ENCODE data around the gene FBXO30.

FBXO30 gene

DNA sequence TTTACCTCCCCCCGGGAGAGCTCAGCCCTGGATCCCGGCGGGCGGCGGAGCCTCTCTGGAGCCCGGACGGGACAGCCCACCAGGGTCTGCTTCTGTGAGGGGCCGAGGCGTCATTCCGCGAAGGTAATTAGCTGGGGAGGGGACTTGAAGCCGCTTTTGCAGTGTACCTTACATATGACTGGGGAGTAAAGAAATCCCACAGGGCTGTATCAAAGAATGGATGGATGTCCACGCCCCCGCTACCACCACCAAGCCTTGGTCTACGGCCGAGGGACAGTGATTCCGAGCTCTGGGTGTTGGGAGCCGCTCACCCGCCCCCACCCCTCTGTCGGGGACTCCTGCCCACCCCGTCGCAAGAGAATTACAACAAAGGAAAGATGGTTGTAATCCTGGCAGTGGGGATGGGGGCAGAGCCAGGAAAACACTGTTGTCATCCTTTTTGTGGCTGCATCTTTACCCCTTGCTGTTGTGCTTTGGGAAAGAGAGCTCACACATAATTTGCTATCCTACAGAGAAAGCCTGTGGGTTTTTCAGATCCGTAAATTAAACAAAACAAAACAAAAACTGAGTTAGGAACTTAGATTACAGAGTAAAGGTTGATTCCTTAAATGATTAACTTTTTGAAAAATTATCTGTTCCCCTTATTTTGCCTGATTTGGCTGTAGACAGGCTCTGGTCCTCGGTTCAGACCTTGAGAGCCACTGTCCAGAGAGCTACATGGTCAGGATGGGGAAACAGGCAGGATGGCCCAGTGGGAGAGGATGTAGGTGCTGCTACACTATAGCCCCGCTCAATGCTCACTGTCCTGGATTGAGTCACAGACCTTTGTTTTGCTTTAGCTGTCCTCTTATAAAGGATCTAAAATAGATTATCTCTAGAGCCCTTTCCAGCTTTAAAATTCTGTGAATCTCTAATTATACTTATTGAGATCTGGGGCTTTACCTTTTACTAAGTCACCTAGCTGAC, 997 bp upstream of the FBXO30 start:
- no peak for DNase-seq

GRCh38 chr6:145814035-145814500, 527 bp downstream of the FBXO30 start:
- peak; percentile 12 for DNase-seq

- DNase-seq, result no peak
Observed at GRCh38 chr6:145813285-145814034, 1.1 kb downstream of the FBXO30 start.

DNA sequence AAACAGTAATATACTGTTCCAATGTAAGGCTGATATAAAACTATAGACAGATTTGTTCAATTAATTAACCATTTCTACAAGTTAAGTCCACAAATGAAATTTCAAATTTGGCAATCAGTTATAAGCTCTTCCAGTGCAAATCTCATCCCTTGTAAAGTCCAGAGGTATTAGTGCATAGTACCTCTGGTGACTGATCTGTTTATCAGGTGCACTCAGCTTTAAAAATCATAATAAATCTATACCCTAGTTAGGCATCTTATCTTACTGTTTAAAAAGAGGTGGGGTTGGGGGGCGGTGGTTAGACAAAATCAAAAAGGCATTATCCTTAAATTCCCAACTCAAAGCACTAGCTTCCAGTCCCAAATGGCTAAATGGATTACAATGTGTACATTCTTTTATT, 2.9 kb downstream of the FBXO30 start:
- DNase-seq, result no peak

DNA sequence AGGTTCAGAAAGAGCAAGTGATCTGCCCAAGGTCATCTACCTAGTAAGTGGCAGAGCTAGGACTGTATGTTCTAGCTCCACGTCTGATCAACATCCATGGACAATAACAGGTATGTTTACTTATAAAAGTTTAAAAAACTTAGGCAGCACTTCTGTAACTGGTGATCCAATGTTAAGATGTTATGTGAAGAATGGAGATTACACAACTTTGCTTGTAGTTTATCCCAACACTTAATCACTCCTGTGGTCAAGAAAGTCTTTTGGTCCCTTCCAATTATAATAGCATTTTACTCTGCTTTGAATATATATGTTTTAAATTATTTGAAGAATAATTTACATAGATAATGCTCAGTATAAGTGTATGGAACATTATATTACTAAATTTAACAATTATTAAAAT, 4.8 kb downstream of the FBXO30 start:
- no peak for DNase-seq

- DNase-seq, result no peak
Observed at GRCh38 chr6:145809211-145809610, 5.4 kb downstream of the FBXO30 start.

DNA sequence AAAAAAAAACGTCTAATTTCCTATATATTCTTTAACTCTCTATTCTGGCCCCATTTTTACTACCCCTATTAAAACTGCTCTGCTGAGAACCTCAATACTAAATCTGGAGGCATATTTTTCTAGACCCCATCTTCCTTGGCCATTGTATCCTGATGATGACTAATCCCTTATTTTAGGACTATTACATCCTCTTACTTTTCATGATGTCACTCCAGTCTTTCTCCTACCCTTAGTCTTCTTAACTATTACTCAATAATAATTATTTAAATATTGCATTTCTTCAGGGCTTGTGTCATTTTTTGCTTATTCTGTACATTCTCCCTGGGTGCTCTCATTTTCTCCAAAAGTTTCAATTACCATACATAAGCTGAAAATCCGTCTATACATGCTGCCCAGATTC, 6.4 kb downstream of the FBXO30 start:
- DNase-seq, result no peak

GRCh38 chr6:145802141-145802540, 12.5 kb downstream of the FBXO30 start:
- DNase-seq, result no peak

DNA sequence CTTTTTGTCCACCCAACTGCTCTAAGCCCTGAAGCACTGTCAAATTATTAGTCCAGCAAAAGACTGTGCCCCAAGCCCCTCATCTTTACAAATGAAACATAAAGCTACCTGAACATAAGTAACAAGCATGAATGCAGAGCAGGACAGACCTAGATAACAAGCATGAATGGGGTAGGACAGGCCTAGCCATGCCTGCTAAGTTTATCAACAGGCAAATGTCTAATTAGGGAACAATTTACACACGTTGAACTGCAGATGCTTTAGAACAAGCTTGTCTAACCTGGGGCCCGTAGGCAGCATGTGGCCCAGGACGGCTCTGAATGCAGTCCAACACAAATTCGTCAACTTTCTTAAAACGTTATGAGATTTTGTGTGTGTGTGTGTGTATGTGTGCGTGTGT, 13.6 kb downstream of the FBXO30 start:
- DNase-seq, result no peak

DNA sequence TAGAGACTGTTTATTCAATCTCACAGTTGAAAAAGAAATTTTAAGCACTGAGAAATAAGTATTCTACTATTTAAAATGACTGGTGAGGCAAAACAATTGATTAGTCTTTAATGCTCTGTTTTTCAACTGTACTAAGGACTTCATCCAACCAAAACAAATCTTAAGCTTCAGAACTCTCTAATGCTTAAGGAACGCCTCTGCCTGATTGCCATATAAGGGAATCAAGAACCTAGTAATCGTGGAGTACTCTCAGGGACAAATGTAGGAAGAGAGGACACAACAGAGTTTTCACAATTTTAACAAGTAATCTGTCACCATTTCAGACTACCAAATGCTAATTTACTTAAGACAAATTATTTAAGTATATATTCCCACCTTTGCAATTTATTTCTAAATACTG, 16.1 kb downstream of the FBXO30 start:
- DNase-seq, result no peak

DNA sequence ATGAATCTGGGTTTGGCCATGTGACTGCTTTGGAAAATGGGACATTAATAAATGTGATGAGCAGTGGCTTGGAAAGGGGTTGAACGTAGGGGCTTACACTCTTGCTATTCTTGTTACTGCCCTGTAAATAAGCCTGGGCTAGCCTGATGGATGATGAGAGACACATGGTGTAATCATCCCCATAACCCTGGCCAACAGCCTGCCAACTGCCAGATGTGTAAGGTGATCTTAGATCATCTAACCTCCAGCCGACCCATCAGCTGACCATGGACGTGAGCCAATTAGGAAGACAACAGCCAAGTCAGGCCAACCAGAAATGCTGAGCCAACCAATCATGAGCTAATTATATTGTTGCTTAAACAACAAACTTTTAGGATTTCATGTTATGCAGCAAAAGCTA, 25.2 kb downstream of the FBXO30 start:
- DNase-seq, result no peak

DNA sequence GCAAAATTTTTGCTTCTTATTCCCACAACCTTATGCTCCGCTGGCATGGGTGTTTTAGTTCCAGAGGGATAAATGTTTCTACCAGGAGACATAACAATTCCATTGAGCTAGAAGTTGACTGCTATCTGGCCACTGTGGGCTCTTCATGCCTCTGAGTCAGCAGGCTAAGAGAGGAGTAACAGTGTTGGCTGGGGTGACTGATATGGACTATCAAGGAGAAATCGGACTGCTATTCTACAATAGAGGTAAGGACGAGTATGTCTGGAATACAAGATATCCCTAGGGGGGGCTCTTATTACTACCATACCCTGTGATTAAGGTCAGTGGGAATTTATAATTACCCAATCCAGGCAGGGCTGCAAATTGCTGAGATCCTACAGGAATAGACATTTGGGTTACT, 26.9 kb downstream of the FBXO30 start:
- DNase-seq, result no peak

DNA sequence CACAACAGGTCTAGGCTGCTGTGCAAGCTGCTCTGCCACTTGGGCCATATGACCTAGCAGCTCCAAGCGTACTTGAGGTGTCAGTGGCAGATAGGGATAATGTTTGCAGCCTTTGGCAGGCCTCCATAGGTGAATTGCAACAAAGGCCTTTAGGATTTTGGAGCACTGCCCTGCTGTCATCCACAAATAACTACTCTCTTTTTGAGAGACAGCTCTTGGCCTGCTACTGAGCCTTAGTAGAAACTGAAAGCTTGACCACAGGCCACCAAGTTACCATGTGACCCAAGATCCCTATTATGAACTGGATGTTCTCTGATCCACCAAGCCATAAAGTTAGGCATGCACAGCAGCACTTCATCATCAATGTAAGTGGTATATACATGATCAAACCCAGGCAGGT, 29.9 kb downstream of the FBXO30 start:
- no peak for DNase-seq

DNA sequence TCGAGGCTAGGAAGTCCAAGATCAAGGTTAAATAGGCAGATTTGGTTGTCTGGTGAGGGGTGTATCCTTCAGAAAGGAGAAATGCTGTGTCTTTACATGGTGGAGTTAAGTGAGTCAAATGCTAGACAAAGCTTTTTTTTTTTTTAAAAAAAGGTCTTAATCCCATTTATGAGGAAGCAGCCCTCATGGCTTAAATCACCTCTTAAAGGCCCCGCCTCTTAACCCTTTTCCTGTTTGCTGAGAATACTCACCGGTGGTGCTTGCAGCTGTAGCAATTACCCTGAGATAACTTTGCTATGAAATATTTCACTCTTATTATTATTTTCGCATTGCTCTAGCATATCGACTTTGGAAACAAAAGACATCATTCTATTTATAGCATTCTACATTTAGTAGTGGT, 30.8 kb downstream of the FBXO30 start:
- no peak for DNase-seq

DNA sequence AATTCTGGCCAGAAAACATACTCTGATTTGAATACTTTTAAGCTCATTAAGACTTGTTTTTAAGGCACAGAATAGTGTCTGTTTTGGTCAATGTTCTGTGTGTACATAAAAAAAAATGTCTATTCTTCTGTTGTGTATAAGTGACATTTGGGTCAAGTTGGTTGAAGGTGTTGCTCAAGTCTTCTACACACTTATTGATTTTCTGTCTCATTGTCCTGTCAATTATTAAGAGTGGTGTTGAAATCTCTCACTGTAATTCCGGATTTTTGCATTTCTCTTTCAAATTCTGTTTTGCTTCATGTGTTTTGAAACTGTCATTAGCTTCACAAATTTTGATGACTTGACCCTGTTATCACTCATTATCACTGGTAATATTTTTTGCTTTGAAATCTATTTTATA, 41.7 kb downstream of the FBXO30 start:
- DNase-seq, result no peak

- no peak for DNase-seq
Observed at GRCh38 chr6:145765449-145765848, 49.1 kb downstream of the FBXO30 start.

DNA sequence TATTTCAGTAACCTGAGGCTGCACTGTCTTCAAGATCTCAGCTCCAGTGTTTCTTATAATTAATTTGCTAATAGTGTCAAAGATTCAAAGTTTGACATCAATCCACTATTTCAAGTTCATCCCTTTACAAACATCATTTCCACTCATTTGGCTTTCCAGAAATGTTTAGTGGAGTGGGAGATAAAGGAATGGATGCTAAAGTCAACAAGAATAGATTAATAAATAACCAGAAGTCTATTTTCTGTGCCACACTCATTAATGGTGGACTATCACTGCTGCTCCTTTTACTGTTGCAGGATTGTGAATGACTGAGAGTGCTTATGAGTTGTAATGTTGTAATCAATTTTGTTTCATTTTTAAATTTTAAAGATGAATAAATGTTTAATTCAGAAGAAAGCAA, 50.9 kb downstream of the FBXO30 start:
- DNase-seq, result no peak

- peak; percentile 7 for DNase-seq
Observed at GRCh38 chr6:145761584-145761983, 53.0 kb downstream of the FBXO30 start.

DNA sequence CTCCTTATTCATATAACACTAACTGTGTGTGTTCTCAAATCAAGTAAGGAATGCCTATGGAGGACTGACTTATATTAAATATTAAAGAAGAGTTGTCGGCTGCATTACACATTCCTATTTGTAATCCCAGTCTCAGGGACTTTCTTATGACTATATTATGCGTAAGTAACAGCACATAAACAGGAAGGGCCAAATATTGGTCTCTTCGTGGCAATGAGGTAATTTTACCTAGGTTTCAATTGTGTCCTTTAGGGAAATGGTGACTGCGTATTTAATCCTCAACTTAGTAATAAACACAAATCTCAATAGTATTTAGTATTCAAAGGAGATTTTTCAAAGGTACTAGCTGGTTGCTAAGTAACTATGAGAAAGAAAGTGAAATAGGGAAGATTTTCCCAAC, 56.5 kb downstream of the FBXO30 start:
- DNase-seq, result no peak

DNA sequence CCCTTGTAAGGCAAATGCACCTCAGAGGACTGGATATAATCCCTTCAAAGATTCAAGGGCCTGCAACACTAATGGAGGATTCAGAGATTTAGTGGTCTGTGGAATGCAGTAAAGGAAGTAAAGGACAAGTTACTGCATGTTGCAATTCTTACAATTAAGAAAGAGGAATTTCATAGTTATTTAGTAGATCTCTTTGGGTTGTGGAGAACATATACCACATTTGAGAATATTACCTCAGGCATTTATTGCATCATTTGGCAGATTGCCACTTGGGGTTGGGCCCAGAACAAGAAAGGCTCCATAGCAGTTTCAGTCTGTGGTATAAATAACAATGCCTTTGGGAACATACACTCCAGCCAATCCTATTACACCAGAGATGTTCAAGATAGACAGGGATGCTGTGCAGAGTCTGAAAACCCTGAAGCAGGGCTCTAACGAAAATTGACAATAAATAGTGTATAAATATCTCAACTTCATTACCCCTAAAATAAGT, 58.4 kb downstream of the FBXO30 start:
- DNase-seq, result no peak

DNA sequence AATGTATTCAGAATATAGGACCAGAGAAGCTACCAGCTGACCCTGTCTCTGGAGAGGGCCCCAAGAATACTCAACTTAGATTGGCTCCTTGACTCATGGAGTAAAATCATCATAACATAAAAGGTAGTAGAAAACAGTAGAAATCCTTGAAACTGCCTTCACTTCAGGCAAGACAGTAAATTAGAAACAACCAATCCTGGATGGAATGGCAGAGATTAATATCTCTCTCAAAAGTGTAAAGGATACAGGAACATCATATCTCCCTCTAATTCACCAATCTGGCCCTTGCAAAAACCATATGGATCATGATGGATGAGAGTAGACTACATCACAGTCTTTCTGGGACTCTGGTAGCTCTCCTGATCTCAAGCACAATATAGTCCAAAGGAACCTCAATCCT, 58.9 kb downstream of the FBXO30 start:
- DNase-seq, result no peak

DNA sequence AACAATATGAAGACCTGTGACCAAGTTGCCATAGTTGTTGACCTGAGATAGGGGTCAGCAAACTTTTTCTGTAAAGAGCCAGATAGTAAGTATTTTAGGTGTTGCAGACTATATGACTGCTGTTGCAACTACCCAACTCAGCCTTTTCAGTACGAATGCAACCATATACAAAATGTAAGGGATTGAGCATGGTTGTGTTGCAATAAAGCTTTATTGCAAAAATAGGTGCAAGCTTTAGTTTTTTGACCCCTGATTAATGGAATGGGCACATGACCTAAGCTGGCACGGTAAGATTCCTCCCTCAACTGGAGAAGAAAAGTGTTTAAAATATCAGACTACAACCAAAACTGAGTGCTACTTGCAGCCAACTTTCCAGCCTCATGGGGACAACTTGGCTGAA, 62.0 kb downstream of the FBXO30 start:
- no peak for DNase-seq

DNA sequence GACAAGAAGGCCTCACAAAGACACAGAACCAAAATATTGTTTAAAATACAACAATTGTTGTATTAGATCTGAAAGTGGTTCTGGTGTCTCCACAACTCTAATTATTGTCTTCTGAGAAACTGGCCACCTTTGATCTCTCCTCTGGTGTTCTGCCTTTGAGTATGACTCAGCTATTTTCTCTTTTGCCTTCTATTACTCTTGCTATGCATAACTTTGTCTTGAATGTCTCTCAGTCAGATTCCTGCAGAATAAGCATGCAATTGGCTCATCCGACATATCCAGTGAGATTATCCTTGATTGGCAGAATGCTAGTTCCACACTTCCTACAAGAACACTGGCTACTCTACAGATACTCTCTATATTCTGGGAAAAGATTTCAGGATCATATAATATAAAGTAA, 65.0 kb downstream of the FBXO30 start:
- DNase-seq, result no peak

DNA sequence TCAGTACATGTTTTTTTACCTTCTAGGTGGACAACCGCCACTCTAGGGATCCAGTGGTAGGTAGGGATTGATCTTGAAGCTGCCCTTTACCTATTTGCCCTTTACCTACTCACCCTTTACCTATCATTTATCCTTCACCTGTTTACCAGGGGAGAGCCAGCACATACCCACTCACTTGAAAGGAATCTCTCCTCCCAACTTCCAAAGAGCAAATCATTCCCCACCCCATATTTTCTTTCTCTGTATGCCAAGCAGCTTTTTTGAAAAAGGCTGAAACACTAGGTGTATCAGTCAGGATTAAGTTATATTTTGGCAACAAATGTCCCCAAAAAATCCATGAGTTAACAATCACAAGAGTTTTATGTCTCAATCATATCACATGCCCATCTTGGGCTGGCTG, 68.7 kb downstream of the FBXO30 start:
- no peak for DNase-seq
